Liver (tissue), 9 donors: ENCODE measurements around the gene NBAS. TPM values are rescaled to one million over a fixed set of nuclear protein-coding genes. Genes with fewer than 3 reads are reported as not detected.
"Not testable (repeated sequence)": the region's sequence is repeated elsewhere in the genome, so short reads cannot be mapped to it uniquely, and the experiment has no call there.

ENCODE experiments used
- DNase-seq: peaks from one replicate; pipeline ENCODE4 v3.0.0-alpha.2; 2017; ENCODE audit warnings: low spot score
- H3K27ac ChIP-seq, 2 donors: one replicate each; pipeline ENCODE4 v1.7.0; 2013; ENCODE audit warnings: inconsistent platforms in 2 of 2, low read length in 2 of 2, control low read depth in 1 of 2, low read depth in 1 of 2, mild to moderate bottlenecking in 1 of 2
- H3K27me3 ChIP-seq, 4 donors: one replicate each; pipeline versions ENCODE4 v1.6.1 to v1.7.0; 2013; ENCODE audit warnings: low read length in 3 of 4, inconsistent platforms in 1 of 4, mild to moderate bottlenecking in 1 of 4, moderate library complexity in 1 of 4; ENCODE audit not compliant: control insufficient read depth in 4 of 4, insufficient read depth in 4 of 4
- H3K36me3 ChIP-seq, 4 donors: one replicate each; pipeline versions ENCODE4 v1.6.1 to v1.7.0; 2013; ENCODE audit warnings: low read length in 3 of 4, mild to moderate bottlenecking in 3 of 4, low read depth in 1 of 4, moderate library complexity in 1 of 4; ENCODE audit not compliant: control insufficient read depth in 4 of 4, insufficient read depth in 3 of 4
- H3K4me1 ChIP-seq, 4 donors: one replicate each; pipeline versions ENCODE4 v1.6.1 to v1.7.0; 2013; ENCODE audit warnings: low read length in 3 of 4, mild to moderate bottlenecking in 3 of 4, moderate library complexity in 1 of 4; ENCODE audit not compliant: control insufficient read depth in 4 of 4, insufficient read depth in 4 of 4
- H3K4me3 ChIP-seq, 3 donors: one replicate each; pipeline versions ENCODE4 v1.6.1 to v1.7.0; 2013; ENCODE audit warnings: low read length in 3 of 3, control low read depth in 1 of 3, low read depth in 1 of 3, mild to moderate bottlenecking in 1 of 3
- H3K9ac ChIP-seq, 2 donors: one replicate each; pipeline ENCODE4 v1.7.0; 2013; ENCODE audit warnings: low read length in 2 of 2, mild to moderate bottlenecking in 2 of 2, moderate library complexity in 2 of 2, control low read depth in 1 of 2, low read depth in 1 of 2
- H3K9me3 ChIP-seq, 4 donors: one replicate each; pipeline versions ENCODE4 v1.6.1 to v1.7.0; 2013; ENCODE audit warnings: low read length in 3 of 4; ENCODE audit not compliant: control insufficient read depth in 4 of 4
- EGR1 ChIP-seq, 2 donors: IDR thresholded peaks; 2 replicates each; pipeline ENCODE4 v1.6.1; 2016 to 2018; ENCODE audit warnings: antibody characterized with exemption in 2 of 2, low read depth in 2 of 2
- FOXA1 ChIP-seq: IDR thresholded peaks from 2 replicates; pipeline ENCODE4 v1.6.1; 2016; ENCODE audit warnings: antibody characterized with exemption
- FOXA2 ChIP-seq: IDR thresholded peaks from 2 replicates; pipeline ENCODE4 v1.6.1; 2016; ENCODE audit warnings: antibody characterized with exemption
- GABPA ChIP-seq, 2 donors: IDR thresholded peaks in 1 of 2; conservative IDR thresholded peaks in 1 of 2; 2 replicates each; pipeline ENCODE4 v1.6.1; 2016; ENCODE audit warnings: antibody characterized with exemption in 2 of 2, mild to moderate bottlenecking in 1 of 2, moderate library complexity in 1 of 2
- HNF4A ChIP-seq, 2 donors: conservative IDR thresholded peaks; 2 replicates each; pipeline ENCODE4 v1.6.1; 2016; ENCODE audit warnings: antibody characterized with exemption in 2 of 2, mild to moderate bottlenecking in 2 of 2
- HNF4G ChIP-seq: IDR thresholded peaks from 2 replicates; pipeline ENCODE4 v1.6.1; 2016; ENCODE audit warnings: antibody characterized with exemption
- JUND ChIP-seq, 2 donors: IDR thresholded peaks; 2 replicates each; pipeline ENCODE4 v1.6.1; 2016; ENCODE audit warnings: antibody characterized with exemption in 2 of 2
- NR2F2 ChIP-seq: IDR thresholded peaks from 2 replicates; pipeline ENCODE4 v1.6.1; 2016; ENCODE audit warnings: antibody characterized with exemption
- RAD21 ChIP-seq, 2 donors: IDR thresholded peaks; 2 replicates each; pipeline ENCODE4 v1.6.1; 2016; ENCODE audit warnings: antibody characterized with exemption in 2 of 2, mild to moderate bottlenecking in 2 of 2
- RXRA ChIP-seq, 2 donors: IDR thresholded peaks; 2 replicates each; pipeline ENCODE4 v1.6.1; 2017 to 2018; ENCODE audit warnings: antibody characterized with exemption in 2 of 2, mild to moderate bottlenecking in 1 of 2
- SP1 ChIP-seq: IDR thresholded peaks from 2 replicates; pipeline ENCODE4 v1.6.1; 2018; ENCODE audit warnings: antibody characterized with exemption, mild to moderate bottlenecking
- TAF1 ChIP-seq: conservative IDR thresholded peaks from 2 replicates; pipeline ENCODE4 v1.6.1; 2016; ENCODE audit warnings: antibody characterized with exemption, mild to moderate bottlenecking
- YY1 ChIP-seq: IDR thresholded peaks from 2 replicates; pipeline ENCODE4 v1.6.1; 2016; ENCODE audit warnings: antibody characterized with exemption, mild to moderate bottlenecking
- WGBS: extraction: QIAGEN DNeasy Blood & Tissue Kit; methylation state at CpG from one replicate; pipeline ENCODE4 v1.1.7; 2013; 5-methylcytosine and 5-hydroxymethylcytosine counted together
- polyA plus RNA-seq, 2 donors: library from polyadenylated mRNA; stranded (reverse) in 1 of 2; unstranded in 1 of 2; fragments of 200-250 nt in 1 of 2; fragments of >200 nt in 1 of 2; fragmentation: Nextera tagmentation in 1 of 2; extraction: Ambion mirVana in 1 of 2; gene quantifications; one replicate each; pipeline versions ENCODE4 v1.2.1 to v1.2.3, GENCODE V29; 2013 to 2015
- total RNA-seq, 2 donors: library from RNA; depleted of rRNA; stranded (reverse); fragments of >200 nt; gene quantifications; one replicate each; pipeline ENCODE4 v1.2.3, GENCODE V29; 2014
- TF ChIP-seq, protein P1 (sequence below): IDR thresholded peaks from 2 replicates; pipeline ENCODE4 v1.6.1; 2016; ENCODE audit warnings: antibody characterized with exemption
- TF ChIP-seq, protein P2 (sequence below): IDR thresholded peaks from 2 replicates; pipeline ENCODE4 v1.6.1; 2016; ENCODE audit warnings: antibody characterized with exemption
- TF ChIP-seq, protein P3 (sequence below): IDR thresholded peaks from 2 replicates; pipeline ENCODE4 v1.6.1; 2016; ENCODE audit warnings: antibody characterized with exemption, mild to moderate bottlenecking
- TF ChIP-seq, protein P4 (sequence below): IDR thresholded peaks from 2 replicates; pipeline ENCODE4 v1.6.1; 2016; ENCODE audit warnings: antibody characterized with exemption
- donor health status: healthy.
- donor health status: healthy.
- donor health status: healthy.
- donor health status: healthy.
- donor health status: healthy.

Gene NBAS
- total and polyA plus RNA-seq, 4 donors: 10.5 to 40.0 (median 18.9) TPM

DNA sequence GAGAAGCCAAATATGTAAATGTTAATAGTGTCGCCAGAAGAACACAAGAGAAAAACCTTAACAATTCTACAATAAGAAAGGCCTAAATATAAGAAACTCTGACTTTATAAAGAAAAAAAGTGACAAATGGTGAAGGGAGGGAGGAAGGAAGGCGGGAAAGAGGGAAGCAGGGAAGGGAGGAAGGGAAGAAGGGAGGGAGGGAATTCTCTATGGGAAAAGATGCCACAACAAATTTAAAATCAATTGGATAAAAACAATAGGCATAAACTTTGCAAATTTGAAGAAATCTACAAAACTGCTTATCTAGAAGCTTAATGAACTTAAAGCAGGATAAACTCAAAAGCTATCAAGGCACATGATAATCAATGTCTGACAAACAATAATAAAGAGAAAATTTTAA, 16.9 kb downstream of the NBAS start:
- Histone ChIP-seq H3K4me1 (no peaks in the 10 kb centered on the region), H3K4me3 (no peak overlapping the region), H3K27me3 (no peaks in the 10 kb centered on the region), H3K36me3 (peaks cover 0 to 5% (median 3%) of the 10 kb centered on the region in 4 donors), H3K27ac (no peak overlapping the region), H3K9me3 (no peaks in the 10 kb centered on the region), H3K9ac (no peak overlapping the region)
- TF ChIP-seq SP1 (no peak), RXRA (IDR thresholded peaks at IDR 0.05) (no peak), FOXA2 (no peak), TAF1 (no peak), YY1 (no peak), HNF4A (conservative IDR thresholded peaks at IDR 0.05) (no peak), FOXA1 (no peak), NR2F2 (no peak), HNF4G (no peak)
- TF ChIP-seq, protein P1, sequence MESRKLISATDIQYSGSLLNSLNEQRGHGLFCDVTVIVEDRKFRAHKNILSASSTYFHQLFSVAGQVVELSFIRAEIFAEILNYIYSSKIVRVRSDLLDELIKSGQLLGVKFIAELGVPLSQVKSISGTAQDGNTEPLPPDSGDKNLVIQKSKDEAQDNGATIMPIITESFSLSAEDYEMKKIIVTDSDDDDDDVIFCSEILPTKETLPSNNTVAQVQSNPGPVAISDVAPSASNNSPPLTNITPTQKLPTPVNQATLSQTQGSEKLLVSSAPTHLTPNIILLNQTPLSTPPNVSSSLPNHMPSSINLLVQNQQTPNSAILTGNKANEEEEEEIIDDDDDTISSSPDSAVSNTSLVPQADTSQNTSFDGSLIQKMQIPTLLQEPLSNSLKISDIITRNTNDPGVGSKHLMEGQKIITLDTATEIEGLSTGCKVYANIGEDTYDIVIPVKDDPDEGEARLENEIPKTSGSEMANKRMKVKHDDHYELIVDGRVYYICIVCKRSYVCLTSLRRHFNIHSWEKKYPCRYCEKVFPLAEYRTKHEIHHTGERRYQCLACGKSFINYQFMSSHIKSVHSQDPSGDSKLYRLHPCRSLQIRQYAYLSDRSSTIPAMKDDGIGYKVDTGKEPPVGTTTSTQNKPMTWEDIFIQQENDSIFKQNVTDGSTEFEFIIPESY: no peak
- TF ChIP-seq, protein P2, sequence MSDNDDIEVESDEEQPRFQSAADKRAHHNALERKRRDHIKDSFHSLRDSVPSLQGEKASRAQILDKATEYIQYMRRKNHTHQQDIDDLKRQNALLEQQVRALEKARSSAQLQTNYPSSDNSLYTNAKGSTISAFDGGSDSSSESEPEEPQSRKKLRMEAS: no peak
- 93% methylated on average over 2 of the region's 2 CpGs for WGBS
- no peak for DNase-seq

DNA sequence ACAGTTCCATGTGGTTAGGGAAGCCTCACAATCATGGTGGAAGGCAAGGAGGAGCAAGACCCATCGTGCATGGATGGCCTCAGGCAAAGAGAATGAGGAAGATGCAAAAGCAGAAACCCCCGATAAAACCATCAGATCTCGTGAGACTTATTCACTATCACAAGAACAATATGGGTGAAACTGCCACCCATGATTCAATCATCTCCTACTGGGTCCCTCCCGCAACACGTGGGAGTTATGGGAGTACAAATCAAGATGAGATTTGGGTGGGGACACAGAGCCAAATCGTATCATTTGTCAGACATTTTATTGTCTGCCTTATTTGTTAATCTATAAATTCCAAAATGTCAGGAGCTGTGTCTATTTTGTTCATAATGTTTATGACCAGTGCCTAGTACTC, 17.6 kb downstream of the NBAS start:
- H3K9me3 ChIP-seq: no peaks in the 10 kb centered on the region
- DNase-seq: no peak
- H3K36me3 ChIP-seq: peaks cover 0 to 5% (median 3%) of the 10 kb centered on the region in 4 donors
- H3K4me3 ChIP-seq: no peak overlapping the region
- H3K27ac ChIP-seq: no peak overlapping the region
- TF ChIP-seq, protein P3, sequence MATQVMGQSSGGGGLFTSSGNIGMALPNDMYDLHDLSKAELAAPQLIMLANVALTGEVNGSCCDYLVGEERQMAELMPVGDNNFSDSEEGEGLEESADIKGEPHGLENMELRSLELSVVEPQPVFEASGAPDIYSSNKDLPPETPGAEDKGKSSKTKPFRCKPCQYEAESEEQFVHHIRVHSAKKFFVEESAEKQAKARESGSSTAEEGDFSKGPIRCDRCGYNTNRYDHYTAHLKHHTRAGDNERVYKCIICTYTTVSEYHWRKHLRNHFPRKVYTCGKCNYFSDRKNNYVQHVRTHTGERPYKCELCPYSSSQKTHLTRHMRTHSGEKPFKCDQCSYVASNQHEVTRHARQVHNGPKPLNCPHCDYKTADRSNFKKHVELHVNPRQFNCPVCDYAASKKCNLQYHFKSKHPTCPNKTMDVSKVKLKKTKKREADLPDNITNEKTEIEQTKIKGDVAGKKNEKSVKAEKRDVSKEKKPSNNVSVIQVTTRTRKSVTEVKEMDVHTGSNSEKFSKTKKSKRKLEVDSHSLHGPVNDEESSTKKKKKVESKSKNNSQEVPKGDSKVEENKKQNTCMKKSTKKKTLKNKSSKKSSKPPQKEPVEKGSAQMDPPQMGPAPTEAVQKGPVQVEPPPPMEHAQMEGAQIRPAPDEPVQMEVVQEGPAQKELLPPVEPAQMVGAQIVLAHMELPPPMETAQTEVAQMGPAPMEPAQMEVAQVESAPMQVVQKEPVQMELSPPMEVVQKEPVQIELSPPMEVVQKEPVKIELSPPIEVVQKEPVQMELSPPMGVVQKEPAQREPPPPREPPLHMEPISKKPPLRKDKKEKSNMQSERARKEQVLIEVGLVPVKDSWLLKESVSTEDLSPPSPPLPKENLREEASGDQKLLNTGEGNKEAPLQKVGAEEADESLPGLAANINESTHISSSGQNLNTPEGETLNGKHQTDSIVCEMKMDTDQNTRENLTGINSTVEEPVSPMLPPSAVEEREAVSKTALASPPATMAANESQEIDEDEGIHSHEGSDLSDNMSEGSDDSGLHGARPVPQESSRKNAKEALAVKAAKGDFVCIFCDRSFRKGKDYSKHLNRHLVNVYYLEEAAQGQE: no peak
- TF ChIP-seq, protein P4, sequence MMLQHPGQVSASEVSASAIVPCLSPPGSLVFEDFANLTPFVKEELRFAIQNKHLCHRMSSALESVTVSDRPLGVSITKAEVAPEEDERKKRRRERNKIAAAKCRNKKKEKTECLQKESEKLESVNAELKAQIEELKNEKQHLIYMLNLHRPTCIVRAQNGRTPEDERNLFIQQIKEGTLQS: no peak
- TF ChIP-seq HNF4G: no peak
- H3K4me1 ChIP-seq: no peaks in the 10 kb centered on the region
- 98% methylated on average over 6 of the region's 6 CpGs for WGBS
- no peak overlapping the region for H3K9ac ChIP-seq
- no peaks in the 10 kb centered on the region for H3K27me3 ChIP-seq

DNA sequence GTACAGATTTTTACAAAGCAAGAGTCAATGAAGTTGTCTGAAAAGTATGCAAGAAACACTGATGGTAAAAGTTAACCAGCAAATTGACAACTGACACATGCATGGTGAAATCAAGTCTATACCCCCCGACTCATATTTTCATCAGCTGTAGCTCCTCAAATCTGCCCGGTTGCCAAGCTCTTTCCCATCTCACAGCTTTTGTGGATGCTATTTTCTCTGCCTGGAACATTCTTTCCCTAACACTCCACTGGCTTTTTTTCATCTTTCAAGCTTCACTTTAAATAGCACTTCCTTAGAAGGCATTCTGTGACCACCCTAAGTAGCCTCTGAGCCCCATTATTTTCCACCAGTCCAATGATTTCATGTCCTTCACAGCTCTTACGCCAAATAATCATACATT, 18.1 kb downstream of the NBAS start:
- H3K27ac ChIP-seq: no peak overlapping the region
- 96% methylated on average over 3 of the region's 3 CpGs for WGBS
- TF ChIP-seq EGR1 (IDR thresholded peaks at IDR 0.05; ENCODE audit: low read depth in 2 of 2) (no peak), JUND (IDR thresholded peaks at IDR 0.05) (no peak), HNF4G (no peak), RAD21 (IDR thresholded peaks at IDR 0.05) (no peak), NR2F2 (no peak), TAF1 (no peak), GABPA (IDR thresholded peaks at IDR 0.05 in 1 of 2, conservative IDR thresholded peaks at IDR 0.05 in 1 of 2) (no peak), SP1 (no peak)
- TF ChIP-seq, protein P2: no peak
- TF ChIP-seq, protein P1: no peak
- no peak overlapping the region for H3K9ac ChIP-seq
- no peak overlapping the region for H3K4me3 ChIP-seq
- no peaks in the 10 kb centered on the region for H3K9me3 ChIP-seq
- DNase-seq: no peak
- H3K27me3 ChIP-seq: no peaks in the 10 kb centered on the region
- H3K4me1 ChIP-seq: no peaks in the 10 kb centered on the region
- peaks cover 0 to 5% (median 3%) of the 10 kb centered on the region in 4 donors for H3K36me3 ChIP-seq

DNA sequence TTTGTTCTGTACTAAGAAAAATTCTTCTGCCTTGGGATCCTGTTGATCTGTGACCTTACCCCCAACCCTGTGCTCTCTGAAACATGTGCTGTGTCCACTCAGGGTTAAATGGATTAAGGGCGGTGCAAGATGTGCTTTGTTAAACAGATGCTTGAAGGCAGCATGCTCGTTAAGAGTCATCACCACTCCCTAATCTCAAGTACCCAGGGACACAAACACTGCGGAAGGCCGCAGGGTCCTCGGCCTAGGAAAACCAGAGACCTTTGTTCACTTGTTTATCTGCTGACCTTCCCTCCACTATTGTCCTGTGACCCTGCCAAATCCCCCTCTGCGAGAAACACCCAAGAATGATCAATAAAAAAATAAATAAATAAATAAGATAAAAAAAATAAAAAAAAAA, 18.9 kb downstream of the NBAS start:
- H3K9me3 ChIP-seq, H3K27me3 ChIP-seq, H3K27ac ChIP-seq, H3K4me3 ChIP-seq, H3K4me1 ChIP-seq, H3K9ac ChIP-seq, H3K36me3 ChIP-seq, DNase-seq: not testable (repeated sequence)
- 78% methylated on average over 4 of the region's 6 CpGs for WGBS
